Mammary epithelial cell (primary cell): ENCODE data around the gene USP6.
"Not testable (repeated sequence)": the region's sequence is repeated elsewhere in the genome, so short reads cannot be mapped to it uniquely, and the experiment has no call there.

Experiments
- EZH2 ChIP-seq: IDR thresholded peaks from 2 replicates; pipeline ENCODE4 v1.6.1; 2012; ENCODE audit warnings: low read length, inconsistent platforms, borderline replicate concordance
- TF ChIP-seq, protein P1 (sequence below), 2 donors: IDR thresholded peaks in 1 of 2; conservative IDR thresholded peaks in 1 of 2; 2 replicates each; pipeline ENCODE4 v1.5.1; 2011 to 2012; ENCODE audit warnings: inconsistent platforms in 2 of 2, low read length in 2 of 2, mild to moderate bottlenecking in 2 of 2, control low read depth in 1 of 2, low read depth in 1 of 2; ENCODE audit not compliant: insufficient read depth in 1 of 2; ENCODE audit errors: extremely low read depth in 1 of 2

GRCh38 chr17:5122056-5122455 is 6.2 kb downstream of the USP6 start:
- TF ChIP-seq, protein P1, sequence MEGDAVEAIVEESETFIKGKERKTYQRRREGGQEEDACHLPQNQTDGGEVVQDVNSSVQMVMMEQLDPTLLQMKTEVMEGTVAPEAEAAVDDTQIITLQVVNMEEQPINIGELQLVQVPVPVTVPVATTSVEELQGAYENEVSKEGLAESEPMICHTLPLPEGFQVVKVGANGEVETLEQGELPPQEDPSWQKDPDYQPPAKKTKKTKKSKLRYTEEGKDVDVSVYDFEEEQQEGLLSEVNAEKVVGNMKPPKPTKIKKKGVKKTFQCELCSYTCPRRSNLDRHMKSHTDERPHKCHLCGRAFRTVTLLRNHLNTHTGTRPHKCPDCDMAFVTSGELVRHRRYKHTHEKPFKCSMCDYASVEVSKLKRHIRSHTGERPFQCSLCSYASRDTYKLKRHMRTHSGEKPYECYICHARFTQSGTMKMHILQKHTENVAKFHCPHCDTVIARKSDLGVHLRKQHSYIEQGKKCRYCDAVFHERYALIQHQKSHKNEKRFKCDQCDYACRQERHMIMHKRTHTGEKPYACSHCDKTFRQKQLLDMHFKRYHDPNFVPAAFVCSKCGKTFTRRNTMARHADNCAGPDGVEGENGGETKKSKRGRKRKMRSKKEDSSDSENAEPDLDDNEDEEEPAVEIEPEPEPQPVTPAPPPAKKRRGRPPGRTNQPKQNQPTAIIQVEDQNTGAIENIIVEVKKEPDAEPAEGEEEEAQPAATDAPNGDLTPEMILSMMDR (conservative IDR thresholded peaks at IDR 0.05 in 1 of 2, IDR thresholded peaks at IDR 0.05 in 1 of 2; ENCODE audit: extremely low read depth in 1 of 2, insufficient read depth in 1 of 2, low read depth in 1 of 2, low read length in 2 of 2): not testable (repeated sequence)
- TF ChIP-seq EZH2: not testable (repeated sequence)
